HG03025 (cell line): ENCODE data around the gene TP53I11.

ENCODE experiments used
- ATAC-seq: cut with Tn5 transposase; IDR thresholded peaks from one replicate; pipeline ENCODE4 v1.9.1; 2021; ENCODE audit warnings: mild to moderate bottlenecking, moderate library complexity; ENCODE audit not compliant: unreplicated experiment, low FRiP score

TP53I11 gene, protein sequence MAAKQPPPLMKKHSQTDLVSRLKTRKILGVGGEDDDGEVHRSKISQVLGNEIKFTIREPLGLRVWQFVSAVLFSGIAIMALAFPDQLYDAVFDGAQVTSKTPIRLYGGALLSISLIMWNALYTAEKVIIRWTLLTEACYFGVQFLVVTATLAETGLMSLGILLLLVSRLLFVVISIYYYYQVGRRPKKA

DNA sequence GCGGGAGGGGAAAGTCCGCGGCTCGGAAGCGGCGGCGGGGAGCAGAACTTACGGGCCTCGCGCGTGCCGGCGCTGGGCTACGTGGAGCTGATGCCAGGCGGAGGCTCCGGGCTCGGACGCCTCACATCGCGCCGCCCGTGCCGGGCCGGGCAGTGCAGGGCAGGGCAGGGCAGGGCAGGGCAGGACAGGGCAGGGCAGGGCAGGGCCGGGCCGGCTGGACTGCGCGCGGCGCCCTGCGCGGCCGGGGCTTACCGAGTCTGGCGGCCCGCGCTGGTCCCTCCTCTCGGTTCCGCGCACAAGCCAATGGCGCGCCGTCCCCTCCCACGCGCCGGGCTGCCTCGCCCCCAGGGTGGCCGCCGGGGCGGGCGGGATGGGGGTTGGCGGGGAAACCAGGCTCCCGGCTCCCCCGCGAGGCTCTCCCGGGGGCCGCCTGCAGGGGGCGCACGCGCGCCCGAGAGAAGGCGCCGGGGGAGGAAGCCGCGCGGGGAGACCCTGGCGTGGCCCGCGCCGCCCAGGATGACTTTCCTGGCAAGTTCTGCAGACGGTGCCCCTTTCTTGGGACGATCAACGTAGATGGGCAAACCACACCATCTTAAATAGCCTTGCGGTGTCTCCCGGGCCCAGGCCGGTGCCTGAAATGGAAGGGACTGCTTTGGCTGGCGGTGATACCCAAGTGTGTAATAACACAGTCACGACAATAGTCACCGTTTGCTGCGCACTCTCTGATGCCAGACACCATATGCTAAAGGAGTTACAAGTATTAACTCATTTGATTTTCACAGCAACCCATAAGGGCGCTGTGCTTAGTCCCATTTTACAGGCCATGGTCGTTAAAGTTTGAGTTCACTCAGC lies at the start of gene TP53I11:
TSS of gene TP53I11 (minus strand) at position 259 of the 852 bp plus-strand sequence. CDS start 12,548 bp downstream, outside the sequence.
- ATAC-seq: no peak

DNA sequence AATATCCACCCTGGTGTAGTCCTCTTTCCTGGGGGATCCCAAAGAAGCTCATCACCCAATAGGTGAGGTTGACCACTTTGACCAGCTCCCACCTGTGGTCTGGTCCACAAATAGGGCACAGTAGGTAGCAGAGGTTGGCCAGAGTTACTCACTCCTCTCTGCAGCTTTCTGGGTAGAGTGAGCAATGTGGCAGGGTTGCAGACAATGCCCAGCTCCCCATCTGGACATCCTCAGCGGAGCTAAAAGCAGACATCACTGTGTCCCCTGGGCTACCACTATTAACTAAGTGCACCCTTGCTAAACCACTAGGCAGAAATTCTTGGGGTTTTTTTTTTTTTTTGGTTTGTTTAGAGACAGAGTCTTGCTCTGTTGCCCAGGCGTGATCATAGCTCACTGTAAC lies 48.4 kb upstream of the TP53I11 start:
- ATAC-seq: no peak

DNA sequence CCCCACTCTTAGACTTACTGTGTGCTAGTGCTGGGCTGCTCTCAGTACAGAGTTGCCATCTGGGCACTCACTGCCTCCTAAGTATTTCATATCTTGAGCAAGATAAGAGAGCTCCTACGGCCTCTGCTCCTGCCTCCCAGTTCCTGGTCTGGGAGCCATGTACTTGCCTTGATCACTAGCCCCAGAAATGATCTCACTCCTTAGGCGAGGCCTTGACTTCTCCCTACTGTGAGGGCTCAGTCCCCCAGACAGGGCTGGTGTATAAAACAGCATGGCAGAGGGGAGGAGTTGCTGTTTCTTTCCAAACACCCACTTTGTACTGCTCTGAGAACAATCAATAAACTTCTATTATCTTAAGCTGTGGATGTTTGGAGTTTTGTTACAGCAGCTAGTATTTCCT lies 47.4 kb upstream of the TP53I11 start:
- no peak for ATAC-seq

DNA sequence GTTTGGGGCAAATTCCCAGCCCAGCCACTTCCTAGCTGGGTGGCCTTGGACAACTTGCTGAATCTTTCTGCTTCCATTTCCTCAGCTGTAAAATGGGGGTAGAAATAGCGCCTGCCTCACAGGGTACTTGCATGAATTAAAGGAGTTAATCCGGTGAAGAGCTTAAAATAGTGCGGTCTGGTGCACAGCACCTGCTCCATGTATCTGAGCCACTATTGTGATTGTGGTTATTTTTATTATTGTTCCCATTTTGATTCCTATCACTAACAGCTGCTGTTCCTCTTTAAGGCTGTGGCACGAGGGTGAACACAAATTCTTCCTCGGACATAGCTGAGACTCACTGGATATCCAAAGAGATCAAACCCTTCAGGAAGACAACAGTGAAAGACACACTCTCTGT lies 46.9 kb upstream of the TP53I11 start:
- ATAC-seq: no peak

DNA sequence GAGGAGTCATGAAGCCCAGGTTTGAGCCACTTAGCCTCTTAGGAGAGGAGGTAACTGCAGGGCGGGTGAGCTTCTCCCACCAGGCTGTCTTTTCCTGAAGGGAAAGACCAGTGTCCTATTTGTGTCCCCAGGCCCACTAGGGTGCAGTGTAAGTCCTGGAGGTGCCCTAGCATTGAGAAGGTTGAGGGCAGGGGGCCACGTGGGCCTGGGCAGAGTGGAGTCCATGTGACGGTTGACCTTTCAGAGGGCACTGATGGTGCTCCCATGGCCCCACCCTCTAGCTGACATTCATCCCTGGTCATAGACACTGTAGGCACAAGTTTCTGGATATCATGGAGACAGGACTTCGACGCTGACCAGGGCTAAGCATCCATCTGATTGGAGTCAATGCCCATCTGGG lies 44.1 kb upstream of the TP53I11 start:
- no peak for ATAC-seq

DNA sequence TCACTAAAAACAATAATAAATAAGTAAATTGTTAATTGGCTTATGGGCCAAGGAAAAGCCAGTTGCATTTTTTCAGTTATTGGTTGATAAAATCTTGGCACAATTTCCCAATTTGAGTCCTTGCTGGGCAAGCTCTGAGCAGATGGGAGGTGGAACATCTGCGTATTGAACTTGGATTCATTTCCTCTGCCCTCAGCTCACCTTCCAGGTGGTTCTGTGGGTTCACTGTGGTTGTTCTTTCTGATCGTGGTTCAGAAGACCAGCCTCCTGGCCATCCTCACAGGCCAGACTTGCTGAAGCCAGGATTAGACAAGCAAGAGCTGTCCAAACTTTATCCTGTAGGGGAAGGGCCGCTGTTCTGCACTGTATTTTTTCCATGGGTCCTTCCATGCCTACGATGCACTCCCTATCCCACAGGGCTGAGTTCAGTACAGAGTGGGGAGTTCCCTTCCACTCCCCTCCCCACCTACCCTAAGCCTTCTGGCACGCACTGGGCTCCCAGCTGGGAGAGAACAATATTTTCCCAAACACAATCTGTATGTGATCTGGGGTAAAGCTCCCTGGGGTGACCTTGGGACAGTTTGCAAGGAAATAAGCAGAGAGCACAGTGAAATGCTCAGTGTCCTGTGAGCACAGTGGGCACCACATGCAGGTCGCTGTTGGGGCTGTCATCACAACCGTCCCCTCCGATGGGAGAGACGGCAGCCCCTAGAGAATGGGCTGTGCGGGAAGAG lies 43.5 kb upstream of the TP53I11 start:
- ATAC-seq: no peak

DNA sequence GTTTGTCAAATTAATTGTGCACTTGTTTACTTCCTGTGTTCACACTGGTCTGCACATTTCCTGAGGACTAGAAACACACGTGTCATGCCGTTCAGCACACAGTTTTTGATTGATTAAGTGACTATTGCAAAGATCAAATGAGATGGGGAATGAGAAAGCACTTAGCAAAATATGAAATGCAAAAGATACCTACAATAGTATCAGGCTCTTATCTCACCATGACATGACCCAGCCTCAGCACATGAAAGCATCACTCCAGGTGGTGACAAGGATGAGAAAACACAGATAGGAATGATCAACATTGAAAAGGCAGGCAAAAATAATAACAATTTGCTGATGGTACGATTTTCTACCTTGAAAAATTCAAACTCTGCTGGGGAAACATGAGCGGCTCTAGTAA lies 42.1 kb upstream of the TP53I11 start:
- ATAC-seq: no peak

DNA sequence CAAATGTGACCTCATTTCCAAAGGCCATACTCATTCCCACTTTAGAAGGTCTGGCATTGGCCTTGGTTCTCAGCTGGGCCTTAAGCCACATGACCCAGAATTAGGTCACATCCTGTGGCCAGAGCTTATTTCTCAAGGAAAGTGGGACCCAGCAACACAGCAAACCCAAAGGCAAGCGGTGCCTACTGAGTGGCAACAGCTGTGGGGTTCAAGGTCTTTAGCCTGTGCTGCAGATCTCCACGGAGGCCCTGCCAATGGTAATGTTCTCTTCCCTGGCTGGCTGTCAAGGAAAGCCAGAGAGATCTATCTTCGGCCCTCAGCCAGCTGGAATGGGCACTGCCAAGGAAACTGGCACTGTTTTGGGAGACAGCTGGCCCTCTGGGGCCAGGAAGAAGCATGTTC lies 41.5 kb upstream of the TP53I11 start:
- no peak for ATAC-seq

DNA sequence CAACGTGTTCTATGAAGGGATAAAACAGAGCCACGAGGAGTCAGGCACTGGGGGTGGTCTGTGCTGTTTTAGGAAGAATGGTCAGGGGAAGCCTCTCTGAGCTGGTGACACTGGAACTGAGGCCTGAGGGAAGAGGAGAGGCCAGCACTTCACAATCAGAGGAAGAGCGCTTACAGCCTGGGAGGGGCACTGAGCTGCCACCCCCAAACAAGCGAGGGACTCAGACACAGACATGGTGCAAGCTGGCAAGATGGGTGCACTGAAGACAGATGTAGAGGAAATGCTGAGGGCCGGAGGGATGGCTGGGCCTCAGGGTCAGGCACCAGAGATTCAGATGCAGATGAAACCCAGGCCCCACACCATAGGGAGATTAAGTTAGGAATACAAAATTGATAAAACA lies 40.0 kb upstream of the TP53I11 start:
- no peak for ATAC-seq

DNA sequence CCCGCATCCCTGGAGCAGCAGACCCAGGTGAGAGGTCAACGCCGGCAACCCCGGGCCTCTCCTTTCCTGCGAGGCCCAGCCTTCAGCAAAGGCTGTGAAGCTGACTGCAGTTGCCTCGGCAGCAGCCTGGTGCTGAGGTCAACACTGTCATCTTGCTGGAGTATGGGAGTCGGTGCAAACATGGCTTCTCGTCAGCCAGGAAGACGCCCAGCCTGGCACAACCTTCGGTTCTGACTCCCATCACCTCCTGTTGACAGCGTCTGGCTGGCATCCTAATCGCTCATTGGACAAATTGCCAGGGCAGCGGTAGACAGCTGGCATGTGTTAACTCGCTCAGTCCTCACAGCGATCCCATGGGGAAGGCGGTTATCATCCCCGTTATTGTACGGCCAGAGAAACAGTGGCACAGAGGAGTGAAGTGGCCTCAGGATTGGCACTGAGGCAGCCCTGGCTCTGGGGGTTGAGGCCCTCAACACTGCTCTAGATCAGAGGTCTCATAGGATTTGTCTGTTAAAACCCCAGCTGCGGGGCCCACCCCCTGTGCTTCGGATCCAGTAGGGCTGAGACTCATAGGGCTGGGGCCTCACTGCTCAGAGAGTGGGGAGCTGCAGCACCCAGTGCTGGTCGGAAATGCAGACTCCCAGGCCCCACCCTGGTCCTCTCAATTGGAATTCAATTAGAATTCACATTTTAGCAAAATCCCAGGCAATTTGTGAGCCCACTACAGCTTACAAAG lies 39.3 kb upstream of the TP53I11 start:
- no peak for ATAC-seq

DNA sequence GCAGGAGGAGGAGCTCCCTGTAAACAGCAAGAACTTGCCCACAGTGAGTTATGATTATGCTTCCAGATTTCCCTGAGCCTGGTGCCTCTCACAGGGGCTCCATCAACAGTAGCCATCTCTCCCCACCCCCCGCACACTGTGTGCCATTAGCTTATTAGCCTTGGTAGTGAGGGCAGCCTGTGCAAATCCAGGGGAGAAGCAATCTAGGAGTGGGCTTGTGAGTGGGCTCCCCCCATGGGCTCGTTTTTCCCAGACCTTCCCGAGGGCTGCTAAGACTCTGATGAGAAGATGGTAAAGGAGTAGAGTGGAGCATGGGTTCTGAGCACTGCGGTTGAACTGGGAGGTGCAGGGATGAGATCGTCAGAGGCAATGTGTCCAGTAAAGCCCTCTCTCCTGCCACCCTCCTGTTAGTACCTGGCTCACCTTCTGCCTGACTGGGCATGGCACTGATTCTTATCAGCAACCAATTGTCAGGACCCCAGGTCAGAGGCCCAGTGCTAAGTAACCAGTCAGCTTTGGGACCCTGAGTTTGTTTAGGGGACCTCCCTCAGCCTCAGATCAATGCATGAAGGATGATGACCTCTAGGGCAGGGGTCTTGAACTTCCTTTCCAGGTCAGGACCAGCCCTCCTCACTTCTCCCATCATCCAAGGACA lies 38.4 kb upstream of the TP53I11 start:
- ATAC-seq: no peak

DNA sequence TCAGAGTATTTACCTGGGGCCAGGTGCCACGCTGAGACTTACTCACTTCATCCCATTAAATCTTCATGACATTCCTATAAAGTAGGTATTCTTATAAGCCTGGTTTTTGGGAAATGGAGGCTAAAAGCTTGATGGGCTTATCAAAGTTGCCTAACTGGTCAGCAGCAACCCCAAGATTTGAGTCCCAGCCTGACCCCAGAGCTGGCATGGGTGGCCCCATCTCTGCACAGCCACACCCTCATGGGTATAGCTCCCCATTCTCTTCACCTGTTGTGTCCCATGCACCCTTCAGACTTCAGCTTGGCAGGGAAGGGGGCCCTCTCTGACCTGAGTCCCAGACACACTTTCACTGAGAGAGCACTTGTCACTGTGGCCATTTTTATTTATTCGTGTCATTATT lies 37.4 kb upstream of the TP53I11 start:
- no peak for ATAC-seq

DNA sequence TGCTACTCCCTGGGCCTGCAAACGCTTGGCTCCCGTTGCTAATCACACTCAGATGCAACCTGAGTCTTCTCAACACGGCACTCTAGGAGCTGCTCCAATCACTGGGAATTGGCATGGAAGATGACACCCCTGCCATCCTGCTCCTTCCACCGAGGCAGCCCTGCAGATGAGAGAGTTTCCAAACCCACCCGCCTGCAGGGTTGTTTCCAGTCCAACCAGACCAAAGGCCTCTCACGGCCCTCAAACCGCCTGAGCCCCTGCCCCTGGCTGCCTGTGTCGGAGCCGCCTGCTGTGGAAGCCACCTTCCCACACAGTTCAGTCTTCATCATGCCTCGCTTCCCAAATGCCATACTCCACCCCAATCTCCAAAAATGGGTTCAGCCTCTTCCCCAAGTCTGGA lies 36.8 kb upstream of the TP53I11 start:
- ATAC-seq: no peak

DNA sequence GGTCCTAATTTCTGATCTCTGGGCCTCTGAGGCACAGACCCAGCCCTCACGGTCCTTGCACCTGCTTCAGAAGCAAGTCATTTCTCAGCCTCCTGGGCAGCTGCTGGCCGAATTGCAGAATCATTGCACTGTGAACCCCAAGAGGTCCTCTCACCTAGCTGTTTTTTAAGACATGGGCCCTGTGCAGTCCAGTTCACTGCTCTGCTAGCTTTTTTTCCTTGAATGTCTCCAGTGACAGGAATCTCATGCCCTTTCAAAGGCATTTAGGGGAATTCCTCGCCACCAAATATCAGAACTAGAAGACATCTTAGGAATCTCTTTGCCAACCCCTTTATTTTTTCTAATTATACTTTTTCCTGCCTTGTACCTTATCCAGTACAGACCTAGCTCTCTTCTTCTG lies 35.6 kb upstream of the TP53I11 start:
- no peak for ATAC-seq

DNA sequence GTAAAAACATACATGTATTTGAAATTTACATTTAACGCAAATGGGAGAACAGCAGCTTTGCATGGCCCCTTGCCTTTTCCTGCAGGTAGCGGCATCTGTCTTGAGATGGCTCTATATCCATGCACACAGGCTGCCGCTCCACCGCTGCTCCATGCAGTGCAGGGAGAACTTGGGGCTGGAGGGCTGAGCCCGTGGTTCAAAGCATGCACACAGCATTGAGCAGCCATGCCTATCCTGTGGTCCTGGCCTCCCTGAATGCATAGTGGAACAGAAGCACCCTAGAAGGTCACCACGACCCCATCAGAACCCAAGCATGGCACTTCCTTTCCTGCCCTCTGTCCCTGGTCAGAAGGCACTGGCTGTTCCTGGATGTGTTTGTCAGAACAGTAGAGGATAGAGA lies 35.0 kb upstream of the TP53I11 start:
- ATAC-seq: no peak

DNA sequence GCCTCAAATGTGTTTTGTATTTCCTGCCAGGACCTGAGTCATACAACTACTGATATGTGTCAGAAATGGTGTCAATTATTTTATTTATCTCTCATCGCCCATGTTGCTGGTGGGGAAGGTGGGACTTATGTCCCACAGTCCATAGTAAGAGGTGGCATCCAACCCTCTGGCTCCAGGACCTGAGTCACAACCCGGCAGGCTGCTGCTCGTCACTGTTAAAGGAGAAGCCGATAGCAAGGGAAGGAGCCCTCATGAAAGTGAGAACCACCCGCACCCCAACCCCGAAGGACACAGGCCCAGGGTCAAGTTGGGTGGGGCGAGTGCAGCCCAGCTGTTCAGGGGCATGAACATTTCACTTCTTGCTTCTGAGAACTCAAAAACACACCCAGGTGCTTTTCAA lies 33.1 kb upstream of the TP53I11 start:
- no peak for ATAC-seq

DNA sequence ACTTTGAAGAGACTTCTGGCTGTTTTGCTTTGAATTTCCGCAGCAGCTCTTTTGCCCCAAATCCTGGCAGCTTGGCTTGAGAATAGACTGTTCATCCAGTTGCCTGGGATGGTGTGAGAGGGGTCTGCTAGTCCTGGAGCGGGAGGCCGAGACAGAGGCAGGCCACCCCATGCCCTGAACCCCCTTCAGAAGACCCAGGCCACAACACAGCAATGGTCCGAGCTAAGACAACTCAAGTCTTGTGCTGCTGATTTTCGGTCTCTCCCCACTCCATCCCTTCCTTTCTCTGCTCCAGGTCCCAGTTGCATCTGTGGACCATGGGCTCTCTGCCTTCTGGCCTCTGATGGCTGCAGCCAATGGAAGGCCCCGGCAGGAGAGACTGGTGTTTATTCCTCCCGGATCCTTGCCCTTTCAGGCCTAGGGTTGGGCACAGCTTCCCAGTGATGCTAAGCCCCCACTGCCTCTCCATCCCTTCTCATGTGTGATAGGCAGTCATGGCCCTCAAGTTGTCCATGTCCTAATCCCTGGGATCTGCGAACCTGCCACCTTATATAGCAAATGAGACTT lies 31.9 kb upstream of the TP53I11 start:
- ATAC-seq: no peak

DNA sequence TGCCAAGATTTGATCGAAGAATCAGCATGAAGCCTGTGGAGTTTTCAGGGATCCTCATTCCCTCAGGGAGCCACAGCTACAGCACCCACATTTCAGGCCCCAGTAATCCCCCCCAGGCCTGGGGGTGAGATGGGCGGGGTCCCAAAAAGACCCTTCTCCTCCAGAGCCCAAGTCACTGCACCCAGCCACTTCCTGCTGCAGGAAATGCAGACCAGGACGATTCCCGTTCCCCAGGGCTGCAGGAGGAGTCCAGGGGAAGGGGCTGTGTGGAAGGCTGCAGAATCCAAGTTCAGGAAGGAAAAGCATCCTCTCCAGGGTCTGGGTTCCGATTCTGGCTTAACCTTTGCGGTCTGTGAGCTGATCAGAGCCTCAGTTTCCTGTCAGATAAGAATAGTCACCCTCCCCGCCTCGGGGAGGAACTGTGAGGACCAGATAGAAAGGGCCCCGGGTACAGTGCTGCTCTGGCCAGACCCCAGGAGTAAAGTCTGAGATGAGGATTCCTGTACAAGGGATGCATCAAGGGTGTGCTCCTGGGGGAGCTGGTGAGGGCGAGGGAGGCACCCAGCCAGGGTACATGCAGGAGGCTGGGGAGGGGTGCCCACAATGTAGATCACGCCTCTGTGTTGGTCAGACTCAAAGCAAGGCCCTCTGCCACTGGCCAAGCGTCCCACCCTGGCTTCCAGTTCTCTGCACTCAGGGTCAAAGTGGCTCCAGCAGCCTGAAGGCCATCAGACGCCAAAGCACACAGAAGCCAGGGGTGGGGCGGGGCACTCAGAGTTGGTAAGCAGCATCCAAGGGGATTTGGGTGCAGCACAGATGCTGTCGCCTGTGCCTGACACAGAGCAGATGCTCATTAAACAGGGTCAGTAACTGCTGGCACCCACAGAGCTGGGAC lies 30.1 kb upstream of the TP53I11 start:
- no peak for ATAC-seq
